Thyroid gland (tissue), 4 donors: ENCODE results near the gene THAP4.

ENCODE experiments used
- POLR2A ChIP-seq, 2 donors: fragments of 450-650 bp; IDR thresholded peaks; one replicate each; pipeline ENCODE4 v1.6.1; 2017; ENCODE audit warnings: antibody characterized with exemption in 2 of 2, mild to moderate bottlenecking in 2 of 2, moderate library complexity in 1 of 2
- TF ChIP-seq, protein P1 (sequence below), 6 experiments: fragments of 200-600 bp in 3 of 6; fragments of 450-650 bp in 3 of 6; sonication (generic) in 3 of 6; IDR thresholded peaks; one replicate each; pipeline ENCODE4 v1.5.1; 2016 to 2019; ENCODE audit warnings: antibody characterized with exemption in 6 of 6, mild to moderate bottlenecking in 2 of 6, inconsistent platforms in 1 of 6, moderate library complexity in 1 of 6

DNA sequence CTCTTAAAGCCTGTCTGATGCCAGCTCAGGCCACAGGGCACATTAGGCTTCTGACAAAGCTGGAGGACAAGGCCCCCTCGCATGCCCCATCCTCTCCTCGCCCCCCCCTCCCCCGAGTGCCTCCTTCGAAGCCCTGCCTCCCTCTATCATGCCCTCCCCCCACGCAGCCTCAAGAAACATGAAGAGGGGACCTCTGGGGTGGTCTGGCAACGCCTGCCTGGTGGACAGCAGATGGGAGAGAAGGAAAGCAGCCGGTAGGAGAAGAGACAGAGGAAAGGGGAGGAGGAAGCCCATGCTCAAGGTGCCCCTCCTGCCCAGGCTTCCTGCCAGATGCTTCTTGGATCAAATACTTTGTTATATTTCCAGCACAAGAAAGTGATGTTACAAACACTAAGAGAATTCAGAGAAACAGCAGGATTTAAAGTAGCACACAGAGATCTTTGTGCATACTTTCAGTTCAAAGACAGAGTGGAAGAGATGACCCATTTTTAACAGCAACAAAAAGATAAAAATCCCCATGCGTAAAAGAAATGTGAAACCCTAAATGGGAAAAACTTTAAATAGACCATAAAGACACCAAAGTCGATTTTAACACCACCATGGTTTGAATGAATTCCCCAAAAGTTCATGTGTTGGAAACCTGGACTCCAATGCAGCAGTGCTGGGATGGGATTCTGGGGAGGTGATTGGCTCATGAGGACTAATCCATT is 59.4 kb downstream of the THAP4 start:
- TF ChIP-seq POLR2A (IDR thresholded peaks at IDR 0.05), result no peak
- TF ChIP-seq, protein P1, sequence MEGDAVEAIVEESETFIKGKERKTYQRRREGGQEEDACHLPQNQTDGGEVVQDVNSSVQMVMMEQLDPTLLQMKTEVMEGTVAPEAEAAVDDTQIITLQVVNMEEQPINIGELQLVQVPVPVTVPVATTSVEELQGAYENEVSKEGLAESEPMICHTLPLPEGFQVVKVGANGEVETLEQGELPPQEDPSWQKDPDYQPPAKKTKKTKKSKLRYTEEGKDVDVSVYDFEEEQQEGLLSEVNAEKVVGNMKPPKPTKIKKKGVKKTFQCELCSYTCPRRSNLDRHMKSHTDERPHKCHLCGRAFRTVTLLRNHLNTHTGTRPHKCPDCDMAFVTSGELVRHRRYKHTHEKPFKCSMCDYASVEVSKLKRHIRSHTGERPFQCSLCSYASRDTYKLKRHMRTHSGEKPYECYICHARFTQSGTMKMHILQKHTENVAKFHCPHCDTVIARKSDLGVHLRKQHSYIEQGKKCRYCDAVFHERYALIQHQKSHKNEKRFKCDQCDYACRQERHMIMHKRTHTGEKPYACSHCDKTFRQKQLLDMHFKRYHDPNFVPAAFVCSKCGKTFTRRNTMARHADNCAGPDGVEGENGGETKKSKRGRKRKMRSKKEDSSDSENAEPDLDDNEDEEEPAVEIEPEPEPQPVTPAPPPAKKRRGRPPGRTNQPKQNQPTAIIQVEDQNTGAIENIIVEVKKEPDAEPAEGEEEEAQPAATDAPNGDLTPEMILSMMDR (IDR thresholded peaks at IDR 0.05), result no peak
